ENCODE measurements around the gene THEM5.
"Not testable (repeated sequence)": the region's sequence is repeated elsewhere in the genome, so short reads cannot be mapped to it uniquely, and the experiment has no call there.

Gene THEM5

GRCh38 chr1:151867321-151867720 is 13.8 kb upstream of the THEM5 start:
- no peak for DNase-seq

GRCh38 chr1:151864411-151864810 is 10.9 kb upstream of the THEM5 start:
- no peak for DNase-seq

- DNase-seq = no peak
Measured at GRCh38 chr1:151862604-151863003, 9.1 kb upstream of the THEM5 start.

- DNase-seq = no peak
Measured at GRCh38 chr1:151860504-151861187, 7.1 kb upstream of the THEM5 start.

- no peak for DNase-seq
Measured at GRCh38 chr1:151859891-151860293, 6.4 kb upstream of the THEM5 start.

GRCh38 chr1:151858886-151859665 is 5.6 kb upstream of the THEM5 start:
- no peak for DNase-seq

- DNase-seq = no peak
Measured at GRCh38 chr1:151858030-151858746, 4.7 kb upstream of the THEM5 start.

- DNase-seq = no peak
Measured at GRCh38 chr1:151855933-151856332, 2.4 kb upstream of the THEM5 start.

GRCh38 chr1:151855516-151855915 is 2.0 kb upstream of the THEM5 start:
- DNase-seq = not testable (repeated sequence)

- DNase-seq = no peak
Measured at GRCh38 chr1:151854658-151855057, 1.1 kb upstream of the THEM5 start.

- no peak for DNase-seq
Measured at GRCh38 chr1:151852733-151853132, 779 bp downstream of the THEM5 start.

- DNase-seq = no peak
Measured at GRCh38 chr1:151851886-151852285, 1.6 kb downstream of the THEM5 start.

GRCh38 chr1:151849871-151850270 is 3.6 kb downstream of the THEM5 start:
- DNase-seq = no peak

GRCh38 chr1:151849126-151849525 is 4.4 kb downstream of the THEM5 start:
- no peak for DNase-seq

GRCh38 chr1:151847867-151848596 is 5.5 kb downstream of the THEM5 start:
- no peak for DNase-seq

GRCh38 chr1:151846686-151847237 is 6.8 kb downstream of the THEM5 start:
- no peak for DNase-seq

GRCh38 chr1:151846062-151846568 is 7.4 kb downstream of the THEM5 start:
- DNase-seq = peak; percentile 46

GRCh38 chr1:151843398-151843797 is 10.1 kb downstream of the THEM5 start:
- DNase-seq = no peak

- DNase-seq = peak; percentile 21
Measured at GRCh38 chr1:151841141-151841540, 12.4 kb downstream of the THEM5 start.

GRCh38 chr1:151840421-151840820 is 13.1 kb downstream of the THEM5 start:
- no peak for DNase-seq

- DNase-seq = no peak
Measured at GRCh38 chr1:151839457-151840403, 13.8 kb downstream of the THEM5 start, which contains the start of gene C2CD4D. TSS of gene C2CD4D (minus strand) at chr1:151839820. CDS start at chr1:151838989, 831 bp downstream.

Data from fibroblast of skin of right quadriceps (primary cell).